ENCODE measurements around the gene MSMP. TPM values are rescaled to one million over a fixed set of nuclear protein-coding genes. Genes with fewer than 3 reads are reported as not detected.

The MSMP gene
- total RNA-seq, 1 donor from 2014 or later, result not detected

DNA sequence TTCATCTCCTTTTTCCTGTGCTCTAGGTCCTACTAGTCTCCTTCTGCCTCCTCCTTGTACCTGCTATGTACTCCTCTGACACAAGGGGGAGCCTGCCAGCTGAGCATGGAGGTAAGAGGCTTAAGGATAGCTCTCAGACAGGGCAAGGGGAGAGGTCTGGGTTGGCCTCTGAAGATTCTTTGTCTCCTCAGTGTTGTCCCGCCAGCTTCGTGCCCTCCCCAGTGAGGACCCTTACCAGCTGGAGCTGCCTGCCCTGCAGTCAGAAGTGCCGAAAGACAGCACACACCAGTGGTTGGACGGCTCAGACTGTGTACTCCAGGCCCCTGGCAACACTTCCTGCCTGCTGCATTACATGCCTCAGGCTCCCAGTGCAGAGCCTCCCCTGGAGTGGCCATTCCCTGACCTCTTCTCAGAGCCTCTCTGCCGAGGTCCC is 17.9 kb downstream of the MSMP start:
- peak overlapping the region; percentile 81 for H3K27ac Mint-ChIP-seq (ENCODE audit: unreplicated experiment)
- peaks cover 15% of the 10 kb centered on the region for H3K36me3 Mint-ChIP-seq (ENCODE audit: low read depth)
- no peaks in the 10 kb centered on the region for H3K9me3 Mint-ChIP-seq
- TF ChIP-seq, protein P1, sequence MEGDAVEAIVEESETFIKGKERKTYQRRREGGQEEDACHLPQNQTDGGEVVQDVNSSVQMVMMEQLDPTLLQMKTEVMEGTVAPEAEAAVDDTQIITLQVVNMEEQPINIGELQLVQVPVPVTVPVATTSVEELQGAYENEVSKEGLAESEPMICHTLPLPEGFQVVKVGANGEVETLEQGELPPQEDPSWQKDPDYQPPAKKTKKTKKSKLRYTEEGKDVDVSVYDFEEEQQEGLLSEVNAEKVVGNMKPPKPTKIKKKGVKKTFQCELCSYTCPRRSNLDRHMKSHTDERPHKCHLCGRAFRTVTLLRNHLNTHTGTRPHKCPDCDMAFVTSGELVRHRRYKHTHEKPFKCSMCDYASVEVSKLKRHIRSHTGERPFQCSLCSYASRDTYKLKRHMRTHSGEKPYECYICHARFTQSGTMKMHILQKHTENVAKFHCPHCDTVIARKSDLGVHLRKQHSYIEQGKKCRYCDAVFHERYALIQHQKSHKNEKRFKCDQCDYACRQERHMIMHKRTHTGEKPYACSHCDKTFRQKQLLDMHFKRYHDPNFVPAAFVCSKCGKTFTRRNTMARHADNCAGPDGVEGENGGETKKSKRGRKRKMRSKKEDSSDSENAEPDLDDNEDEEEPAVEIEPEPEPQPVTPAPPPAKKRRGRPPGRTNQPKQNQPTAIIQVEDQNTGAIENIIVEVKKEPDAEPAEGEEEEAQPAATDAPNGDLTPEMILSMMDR (conservative IDR thresholded peaks at IDR 0.05), result peak; percentile 77
- H3K4me1 Mint-ChIP-seq, result peaks cover 23% of the 10 kb centered on the region
- DNase-seq (ENCODE audit: low read depth, low spot score), result peak; percentile 60
- no peaks in the 10 kb centered on the region for H3K27me3 Mint-ChIP-seq (ENCODE audit: low read depth)
- H3K4me3 Mint-ChIP-seq, result peak overlapping the region; percentile 86

DNA sequence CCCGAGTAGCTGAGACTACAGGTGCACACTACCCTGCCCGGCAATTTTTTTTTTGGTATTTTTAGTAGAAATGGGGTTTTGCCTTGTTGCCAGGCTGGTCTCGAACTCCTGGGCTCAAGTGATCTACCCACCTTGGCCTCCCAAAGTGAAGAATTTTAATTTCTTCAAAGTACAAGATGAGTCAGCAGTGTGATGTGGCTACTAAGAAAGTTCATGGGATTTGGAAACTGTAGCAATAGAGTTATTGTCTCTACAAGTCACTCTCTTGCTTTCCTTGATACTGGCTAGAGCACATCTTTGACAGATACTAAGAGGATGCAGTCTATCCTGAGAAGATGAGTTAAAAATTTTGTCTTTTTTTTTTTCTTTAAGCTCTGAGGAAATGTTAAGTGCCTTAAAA is 20.0 kb downstream of the MSMP start:
- Mint-ChIP-seq H3K27ac (ENCODE audit: unreplicated experiment) (no peak overlapping the region), H3K4me1 (peaks cover 23% of the 10 kb centered on the region), H3K9me3 (no peaks in the 10 kb centered on the region), H3K27me3 (ENCODE audit: low read depth) (no peaks in the 10 kb centered on the region), H3K4me3 (peak overlapping the region; percentile 99), H3K36me3 (ENCODE audit: low read depth) (peaks cover 11% of the 10 kb centered on the region)
- no peak for DNase-seq (ENCODE audit: low read depth, low spot score)
- TF ChIP-seq, protein P1 (conservative IDR thresholded peaks at IDR 0.05), result no peak

DNA sequence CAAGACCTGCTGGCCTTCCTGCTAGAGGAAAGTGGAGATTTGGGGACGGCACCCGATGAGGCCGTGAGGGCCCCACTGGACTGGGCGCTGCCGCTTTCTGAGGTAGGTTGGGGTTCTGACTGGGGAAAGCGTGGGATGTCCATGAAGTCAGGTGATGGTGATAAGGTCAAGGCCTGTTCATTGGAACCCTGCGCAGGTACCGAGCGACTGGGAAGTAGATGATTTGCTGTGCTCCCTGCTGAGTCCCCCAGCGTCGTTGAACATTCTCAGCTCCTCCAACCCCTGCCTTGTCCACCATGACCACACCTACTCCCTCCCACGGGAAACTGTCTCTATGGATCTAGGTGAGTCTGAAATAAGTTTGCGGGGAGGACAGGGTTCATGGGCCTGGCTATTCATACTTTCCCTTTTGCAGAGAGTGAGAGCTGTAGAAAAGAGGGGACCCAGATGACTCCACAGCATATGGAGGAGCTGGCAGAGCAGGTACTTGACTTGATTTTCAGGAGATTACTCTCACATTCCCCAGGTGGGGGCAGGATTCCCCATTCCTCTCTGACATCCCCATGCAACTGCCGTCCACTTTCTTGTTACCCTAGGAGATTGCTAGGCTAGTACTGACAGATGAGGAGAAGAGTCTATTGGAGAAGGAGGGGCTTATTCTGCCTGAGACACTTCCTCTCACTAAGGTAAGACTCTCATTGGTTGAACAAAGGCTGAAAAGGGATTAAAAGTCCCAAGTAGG is 21.1 kb downstream of the MSMP start:
- H3K4me3 Mint-ChIP-seq, result peak overlapping the region; percentile 99
- H3K27me3 Mint-ChIP-seq (ENCODE audit: low read depth), result no peaks in the 10 kb centered on the region
- DNase-seq (ENCODE audit: low read depth, low spot score), result no peak
- peak overlapping the region; percentile 85 for H3K27ac Mint-ChIP-seq (ENCODE audit: unreplicated experiment)
- H3K9me3 Mint-ChIP-seq, result no peaks in the 10 kb centered on the region
- TF ChIP-seq, protein P1 (conservative IDR thresholded peaks at IDR 0.05), result no peak
- peaks cover 3% of the 10 kb centered on the region for H3K36me3 Mint-ChIP-seq (ENCODE audit: low read depth)
- H3K4me1 Mint-ChIP-seq, result peaks cover 23% of the 10 kb centered on the region

- H3K4me3 Mint-ChIP-seq, result peak within 1 kb of the TSS; percentile 99
Measured at GRCh38 chr9:35732185-35732799, 21.8 kb downstream of the MSMP start, which contains the start of the genes CREB3 and TLN1. CREB3 (plus strand) TSS chr9:35732666; CDS start chr9:35732773, 107 bp downstream. TLN1 (minus strand) TSS chr9:35732195; CDS start chr9:35725694, 6,501 bp downstream.

GRCh38 chr9:35731415-35732184 is 22.5 kb downstream of the MSMP start:
- Mint-ChIP-seq H3K27me3 (ENCODE audit: low read depth) (no peaks in the 10 kb centered on the region), H3K27ac (ENCODE audit: unreplicated experiment) (peak overlapping the region; percentile 96), H3K9me3 (no peaks in the 10 kb centered on the region), H3K4me3 (peak overlapping the region; percentile 99), H3K36me3 (ENCODE audit: low read depth) (peaks cover 3% of the 10 kb centered on the region), H3K4me1 (peaks cover 20% of the 10 kb centered on the region)
- TF ChIP-seq, protein P1 (conservative IDR thresholded peaks at IDR 0.05), result no peak
- DNase-seq (ENCODE audit: low read depth, low spot score), result no peak

More at GRCh38 chr9:35732185-35732799, 21.8 kb downstream of the MSMP start, which contains the start of the genes CREB3 and TLN1:
- no peaks in the 10 kb centered on the region for H3K9me3 Mint-ChIP-seq
- TF ChIP-seq, protein P1 (conservative IDR thresholded peaks at IDR 0.05), result no peak
- peaks cover 3% of the 10 kb centered on the region for H3K36me3 Mint-ChIP-seq (ENCODE audit: low read depth)
- peaks cover 23% of the 10 kb centered on the region for H3K4me1 Mint-ChIP-seq
- DNase-seq (ENCODE audit: low read depth, low spot score), result peak; percentile 89
- H3K27ac Mint-ChIP-seq (ENCODE audit: unreplicated experiment), result peak within 1 kb of the TSS; percentile 96
- no peaks in the 10 kb centered on the region for H3K27me3 Mint-ChIP-seq (ENCODE audit: low read depth)
